ENCODE measurements around the gene CD247.

DNA sequence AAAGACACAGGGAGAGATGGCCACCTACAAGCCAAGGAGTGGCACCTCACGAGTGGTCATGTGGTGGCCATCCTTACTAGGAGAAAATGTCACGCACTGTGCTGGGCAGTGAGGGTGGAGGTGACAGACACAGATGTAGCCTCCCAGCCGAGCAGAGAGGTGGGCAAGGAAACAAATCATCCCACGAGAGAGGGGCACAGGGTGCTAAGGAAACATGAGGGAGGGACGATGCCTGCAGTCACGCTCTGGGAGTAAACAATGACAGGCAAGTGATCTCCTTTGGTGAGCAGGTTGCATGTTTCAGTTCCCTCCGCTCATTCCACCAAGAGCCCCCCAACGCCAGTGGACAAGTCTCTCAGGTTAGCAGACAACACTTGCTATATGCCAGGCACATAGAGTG is 65.8 kb downstream of the CD247 start:
- TF ChIP-seq EZH2 (IDR thresholded peaks at IDR 0.05; ENCODE audit: borderline replicate concordance, low read depth, low read length, severe bottlenecking): no peak
- TF ChIP-seq, protein P1, sequence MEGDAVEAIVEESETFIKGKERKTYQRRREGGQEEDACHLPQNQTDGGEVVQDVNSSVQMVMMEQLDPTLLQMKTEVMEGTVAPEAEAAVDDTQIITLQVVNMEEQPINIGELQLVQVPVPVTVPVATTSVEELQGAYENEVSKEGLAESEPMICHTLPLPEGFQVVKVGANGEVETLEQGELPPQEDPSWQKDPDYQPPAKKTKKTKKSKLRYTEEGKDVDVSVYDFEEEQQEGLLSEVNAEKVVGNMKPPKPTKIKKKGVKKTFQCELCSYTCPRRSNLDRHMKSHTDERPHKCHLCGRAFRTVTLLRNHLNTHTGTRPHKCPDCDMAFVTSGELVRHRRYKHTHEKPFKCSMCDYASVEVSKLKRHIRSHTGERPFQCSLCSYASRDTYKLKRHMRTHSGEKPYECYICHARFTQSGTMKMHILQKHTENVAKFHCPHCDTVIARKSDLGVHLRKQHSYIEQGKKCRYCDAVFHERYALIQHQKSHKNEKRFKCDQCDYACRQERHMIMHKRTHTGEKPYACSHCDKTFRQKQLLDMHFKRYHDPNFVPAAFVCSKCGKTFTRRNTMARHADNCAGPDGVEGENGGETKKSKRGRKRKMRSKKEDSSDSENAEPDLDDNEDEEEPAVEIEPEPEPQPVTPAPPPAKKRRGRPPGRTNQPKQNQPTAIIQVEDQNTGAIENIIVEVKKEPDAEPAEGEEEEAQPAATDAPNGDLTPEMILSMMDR (IDR thresholded peaks at IDR 0.05; ENCODE audit: borderline replicate concordance, extremely low read depth, low read length, poor library complexity, severe bottlenecking): no peak
